ENCODE results near the gene PFN1. TPM values are rescaled to one million over a fixed set of nuclear protein-coding genes. Genes with fewer than 3 reads are reported as not detected.
A peak's percentile ranks its signal among the peaks of the same experiment; 100 is the strongest.
"Not testable (repeated sequence)": the region's sequence is repeated elsewhere in the genome, so short reads cannot be mapped to it uniquely, and the experiment has no call there.

The PFN1 gene
- total and polyA plus RNA-seq, 2 donors from 2014 or later, result 496 to 614 TPM

GRCh38 chr17:4908711-4909496, 39.4 kb downstream of the PFN1 start:
- Histone ChIP-seq H3K27ac (ENCODE audit: low read depth in 2 of 2, low read length in 2 of 2) (peak overlapping the region; percentile 53 to 67), H3K4me1 (ENCODE audit: control insufficient read depth in 2 of 3, insufficient read depth in 2 of 3, low read depth in 1 of 3, low read length in 3 of 3) (peaks cover 0 to 14% (median 7%) of the 10 kb centered on the region in 3 donors), H3K9ac (ENCODE audit: low read length in 3 of 3) (peak overlapping the region in 1 of 3 donors; percentile 10), H3K4me3 (ENCODE audit: low read length in 3 of 3) (no peak overlapping the region), H3K27me3 (ENCODE audit: control insufficient read depth, insufficient read depth, low read length) (no peaks in the 10 kb centered on the region), H3K36me3 (ENCODE audit: control insufficient read depth in 2 of 3, insufficient read depth in 3 of 3, low read length in 3 of 3) (no peaks in the 10 kb centered on the region), H3K9me3 (ENCODE audit: control insufficient read depth in 2 of 3, insufficient read depth in 1 of 3, low read length in 3 of 3) (no peaks in the 10 kb centered on the region)
- no peak for FAIRE-seq
- intact Hi-C loops (cut with DNase I), result no loop called here
- peak; percentile 86 for TF ChIP-seq CTCF (IDR thresholded peaks at IDR 0.05; ENCODE audit: borderline replicate concordance, extremely low read depth, insufficient read depth)
- DNase-seq, result peak; percentile 94 to 96 (median 96)

GRCh38 chr17:4908301-4908700, 40.0 kb downstream of the PFN1 start:
- FAIRE-seq, result no peak

GRCh38 chr17:4906642-4907041, 41.7 kb downstream of the PFN1 start:
- H3K4me1 ChIP-seq (ENCODE audit: control insufficient read depth in 2 of 3, insufficient read depth in 2 of 3, low read depth in 1 of 3, low read length in 3 of 3), result peaks cover 0 to 19% (median 9%) of the 10 kb centered on the region in 3 donors
- H3K4me3 ChIP-seq (ENCODE audit: low read length in 3 of 3); DNase-seq; H3K9ac ChIP-seq (ENCODE audit: low read length in 3 of 3); H3K9me3 ChIP-seq (ENCODE audit: control insufficient read depth in 2 of 3, insufficient read depth in 1 of 3, low read length in 3 of 3); H3K27me3 ChIP-seq (ENCODE audit: control insufficient read depth, insufficient read depth, low read length); FAIRE-seq; H3K27ac ChIP-seq (ENCODE audit: low read depth in 2 of 2, low read length in 2 of 2); H3K36me3 ChIP-seq (ENCODE audit: control insufficient read depth in 2 of 3, insufficient read depth in 3 of 3, low read length in 3 of 3); intact Hi-C loops (cut with DNase I): not testable (repeated sequence)

More at GRCh38 chr17:4908301-4908700, 40.0 kb downstream of the PFN1 start:
- peak in 2 of 5 donors; percentile 19 to 69 for DNase-seq
- H3K27ac ChIP-seq (ENCODE audit: low read depth in 2 of 2, low read length in 2 of 2), result peak overlapping the region; percentile 2 to 9
- no peak for TF ChIP-seq CTCF (IDR thresholded peaks at IDR 0.05; ENCODE audit: borderline replicate concordance, extremely low read depth, insufficient read depth)
- no peak overlapping the region for H3K4me3 ChIP-seq (ENCODE audit: low read length in 3 of 3)
- intact Hi-C loops (cut with DNase I), result no loop called here
- peak overlapping the region in 1 of 3 donors; percentile 10 for H3K9ac ChIP-seq (ENCODE audit: low read length in 3 of 3)
- H3K9me3 ChIP-seq (ENCODE audit: control insufficient read depth in 2 of 3, insufficient read depth in 1 of 3, low read length in 3 of 3), result no peaks in the 10 kb centered on the region
- no peaks in the 10 kb centered on the region for H3K36me3 ChIP-seq (ENCODE audit: control insufficient read depth in 2 of 3, insufficient read depth in 3 of 3, low read length in 3 of 3)
- peaks cover 0 to 15% (median 8%) of the 10 kb centered on the region in 3 donors for H3K4me1 ChIP-seq (ENCODE audit: control insufficient read depth in 2 of 3, insufficient read depth in 2 of 3, low read depth in 1 of 3, low read length in 3 of 3)
- no peaks in the 10 kb centered on the region for H3K27me3 ChIP-seq (ENCODE audit: control insufficient read depth, insufficient read depth, low read length)

GRCh38 chr17:4903051-4903818, 45.1 kb downstream of the PFN1 start, which contains the start of gene CHRNE:
Gene CHRNE (minus strand): TSS chr17:4903098. CDS start chr17:4903063, 35 bp downstream.
- DNase-seq, result peak; percentile 83 to 94 (median 89)
- H3K27ac ChIP-seq (ENCODE audit: low read depth in 2 of 2, low read length in 2 of 2), result peak within 1 kb of the TSS; percentile 24 to 43
- H3K4me1 ChIP-seq (ENCODE audit: control insufficient read depth in 2 of 3, insufficient read depth in 2 of 3, low read depth in 1 of 3, low read length in 3 of 3), result peaks cover 0 to 21% (median 5%) of the 10 kb centered on the region in 3 donors
- no peak within 1 kb of the TSS for H3K9ac ChIP-seq (ENCODE audit: low read length in 3 of 3)
- TF ChIP-seq CTCF (IDR thresholded peaks at IDR 0.05; ENCODE audit: borderline replicate concordance, extremely low read depth, insufficient read depth), result peak; percentile 76
- intact Hi-C loops (cut with DNase I), result no loop called here
- peak; percentile 25 for FAIRE-seq
- no peaks in the 10 kb centered on the region for H3K36me3 ChIP-seq (ENCODE audit: control insufficient read depth in 2 of 3, insufficient read depth in 3 of 3, low read length in 3 of 3)
- H3K27me3 ChIP-seq (ENCODE audit: control insufficient read depth, insufficient read depth, low read length), result peaks cover 2% of the 10 kb centered on the region
- H3K9me3 ChIP-seq (ENCODE audit: control insufficient read depth in 2 of 3, insufficient read depth in 1 of 3, low read length in 3 of 3), result no peaks in the 10 kb centered on the region
- no peak within 1 kb of the TSS for H3K4me3 ChIP-seq (ENCODE audit: low read length in 3 of 3)
